ENCODE data around the gene HACE1.

DNA sequence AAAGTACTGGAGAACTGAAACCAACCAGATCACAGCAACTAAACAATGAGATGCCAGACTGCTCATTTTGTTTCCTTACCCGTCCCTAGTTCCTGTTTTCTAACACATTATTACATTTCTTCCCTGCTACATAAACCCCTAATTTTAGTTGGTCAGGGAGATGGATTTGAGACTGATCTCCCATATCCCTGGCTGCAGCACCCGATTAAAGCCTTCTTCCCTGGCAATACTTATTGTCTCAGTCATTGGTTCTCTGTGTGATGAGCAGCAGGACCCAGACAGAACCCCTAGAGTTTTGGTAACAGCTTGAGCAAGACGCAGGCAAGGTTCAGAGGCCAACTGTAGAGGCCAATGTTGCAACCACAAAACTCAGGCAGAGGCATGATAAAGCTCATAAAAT, 28.3 kb upstream of the HACE1 start:
- no peak for TF ChIP-seq RAD21 (IDR thresholded peaks at IDR 0.05; ENCODE audit: low read depth)
- TF ChIP-seq, protein P1, sequence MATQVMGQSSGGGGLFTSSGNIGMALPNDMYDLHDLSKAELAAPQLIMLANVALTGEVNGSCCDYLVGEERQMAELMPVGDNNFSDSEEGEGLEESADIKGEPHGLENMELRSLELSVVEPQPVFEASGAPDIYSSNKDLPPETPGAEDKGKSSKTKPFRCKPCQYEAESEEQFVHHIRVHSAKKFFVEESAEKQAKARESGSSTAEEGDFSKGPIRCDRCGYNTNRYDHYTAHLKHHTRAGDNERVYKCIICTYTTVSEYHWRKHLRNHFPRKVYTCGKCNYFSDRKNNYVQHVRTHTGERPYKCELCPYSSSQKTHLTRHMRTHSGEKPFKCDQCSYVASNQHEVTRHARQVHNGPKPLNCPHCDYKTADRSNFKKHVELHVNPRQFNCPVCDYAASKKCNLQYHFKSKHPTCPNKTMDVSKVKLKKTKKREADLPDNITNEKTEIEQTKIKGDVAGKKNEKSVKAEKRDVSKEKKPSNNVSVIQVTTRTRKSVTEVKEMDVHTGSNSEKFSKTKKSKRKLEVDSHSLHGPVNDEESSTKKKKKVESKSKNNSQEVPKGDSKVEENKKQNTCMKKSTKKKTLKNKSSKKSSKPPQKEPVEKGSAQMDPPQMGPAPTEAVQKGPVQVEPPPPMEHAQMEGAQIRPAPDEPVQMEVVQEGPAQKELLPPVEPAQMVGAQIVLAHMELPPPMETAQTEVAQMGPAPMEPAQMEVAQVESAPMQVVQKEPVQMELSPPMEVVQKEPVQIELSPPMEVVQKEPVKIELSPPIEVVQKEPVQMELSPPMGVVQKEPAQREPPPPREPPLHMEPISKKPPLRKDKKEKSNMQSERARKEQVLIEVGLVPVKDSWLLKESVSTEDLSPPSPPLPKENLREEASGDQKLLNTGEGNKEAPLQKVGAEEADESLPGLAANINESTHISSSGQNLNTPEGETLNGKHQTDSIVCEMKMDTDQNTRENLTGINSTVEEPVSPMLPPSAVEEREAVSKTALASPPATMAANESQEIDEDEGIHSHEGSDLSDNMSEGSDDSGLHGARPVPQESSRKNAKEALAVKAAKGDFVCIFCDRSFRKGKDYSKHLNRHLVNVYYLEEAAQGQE (IDR thresholded peaks at IDR 0.05; ENCODE audit: low read depth) = no peak
- TF ChIP-seq NFIC (IDR thresholded peaks at IDR 0.05) = no peak
- TF ChIP-seq FOXM1 (IDR thresholded peaks at IDR 0.05; ENCODE audit: borderline replicate concordance, low read depth) = no peak
- no peak for TF ChIP-seq CEBPB (IDR thresholded peaks at IDR 0.05)
